Stimulated activated CD8-positive, alpha-beta memory T cell treated with anti-CD3 and anti-CD28 coated beads, Interleukin-4, amount 100 ng/mL, for 4 hours (primary cell): ENCODE data around the gene ARID1B.

Source experiments
- DNase-seq, 2 donors: peaks; one replicate each; pipeline ENCODE4 v3.0.0-alpha.2; 2020; ENCODE audit warnings: low read depth in 2 of 2, low spot score in 1 of 2

ARID1B gene

GRCh38 chr6:157169656-157170055 lies 392.5 kb downstream of the ARID1B start:
- DNase-seq = no peak

- no peak for DNase-seq
Measured at GRCh38 chr6:157170535-157170934, 393.4 kb downstream of the ARID1B start.

- no peak for DNase-seq
Measured at GRCh38 chr6:157171801-157172200, 394.6 kb downstream of the ARID1B start.

GRCh38 chr6:157172231-157172701 lies 395.1 kb downstream of the ARID1B start:
- no peak for DNase-seq

- DNase-seq = no peak
Measured at GRCh38 chr6:157172830-157173536, 395.8 kb downstream of the ARID1B start.

GRCh38 chr6:157173776-157174175 lies 396.6 kb downstream of the ARID1B start:
- DNase-seq = no peak

GRCh38 chr6:157174731-157175130 lies 397.6 kb downstream of the ARID1B start:
- no peak for DNase-seq

GRCh38 chr6:157177731-157178336 lies 400.7 kb downstream of the ARID1B start:
- DNase-seq = no peak

GRCh38 chr6:157181649-157182048 lies 404.5 kb downstream of the ARID1B start:
- no peak for DNase-seq

GRCh38 chr6:157182503-157183264 lies 405.5 kb downstream of the ARID1B start:
- no peak for DNase-seq

GRCh38 chr6:157184202-157185015 lies 407.2 kb downstream of the ARID1B start:
- DNase-seq = peak; percentile 9 to 18

- no peak for DNase-seq
Measured at GRCh38 chr6:157185171-157185570, 408.0 kb downstream of the ARID1B start.

GRCh38 chr6:157185986-157186385 lies 408.8 kb downstream of the ARID1B start:
- DNase-seq = no peak

- no peak for DNase-seq
Measured at GRCh38 chr6:157186785-157187181, 409.6 kb downstream of the ARID1B start.

GRCh38 chr6:157187182-157188083 lies 410.3 kb downstream of the ARID1B start:
- DNase-seq = no peak

- DNase-seq = no peak
Measured at GRCh38 chr6:157188213-157188612, 411.0 kb downstream of the ARID1B start.

GRCh38 chr6:157193443-157193996 lies 416.3 kb downstream of the ARID1B start:
- DNase-seq = no peak

- DNase-seq = no peak
Measured at GRCh38 chr6:157194110-157194509, 416.9 kb downstream of the ARID1B start.

- no peak for DNase-seq
Measured at GRCh38 chr6:157194643-157195042, 417.5 kb downstream of the ARID1B start.

GRCh38 chr6:157196391-157196790 lies 419.2 kb downstream of the ARID1B start:
- DNase-seq = no peak
